Activated CD8-positive, alpha-beta T cell treated with anti-CD3 and anti-CD28 coated beads for 36 hours (primary cell): ENCODE measurements around the gene TMEM94. TPM values are rescaled to one million over a fixed set of nuclear protein-coding genes. Genes with fewer than 3 reads are reported as not detected.

ENCODE experiments used
- ATAC-seq: fragments of 200-7000 bp; cut with Tn5 transposase; one replicate; pipeline ENCODE4 v1.10.0; 2021; ENCODE audit warnings: mild to moderate bottlenecking, moderate library complexity
- CTCF ChIA-PET: fragments of 350-600 bp; sonication (Branson Sonifier 250); formaldehyde crosslinking; loops from one replicate; lab custom pipeline; 2021; ENCODE audit warnings: antibody characterized with exemption; lab: Charles Lee
- POLR2A ChIA-PET: fragments of 350-600 bp; sonication (Branson Sonifier 250); formaldehyde crosslinking; loops from one replicate; lab custom pipeline; 2021; ENCODE audit warnings: antibody characterized with exemption; lab: Charles Lee
- DNase-seq: peaks from one replicate; pipeline ENCODE4 v3.0.0-alpha.2; 2020
- H3K27ac Mint-ChIP-seq: one replicate; pipeline ENCODE4 v1.8.0; 2021; ENCODE audit warnings: mild to moderate bottlenecking, mixed read lengths
- H3K27me3 Mint-ChIP-seq: one replicate; pipeline ENCODE4 v1.8.0; 2021; ENCODE audit warnings: mixed read lengths
- H3K36me3 Mint-ChIP-seq: one replicate; pipeline ENCODE4 v1.8.0; 2021; ENCODE audit warnings: low read depth, mixed read lengths
- H3K4me1 Mint-ChIP-seq: one replicate; pipeline ENCODE4 v1.8.0; 2021; ENCODE audit warnings: low read depth, mixed read lengths
- H3K4me3 Mint-ChIP-seq: one replicate; pipeline ENCODE4 v1.8.0; 2021; ENCODE audit warnings: mild to moderate bottlenecking, moderate library complexity, mixed read lengths
- H3K9me3 Mint-ChIP-seq: one replicate; pipeline ENCODE4 v1.8.0; 2021; ENCODE audit warnings: mixed read lengths
- intact Hi-C: fragments of 100-400 bp; cut with micrococcal nuclease; formaldehyde crosslinking; loops from one replicate; pipeline ENCODE4 v1.10.0; 2022
- total RNA-seq, 2 experiments: library from RNA; stranded (reverse); gene quantifications; one replicate each; pipeline ENCODE4 v1.2.3, GENCODE V29; 2021
- TF ChIP-seq, protein P1 (sequence below): fragments of 200-600 bp; IDR thresholded peaks from one replicate; pipeline ENCODE4 v1.8.0; 2022; ENCODE audit warnings: antibody characterized with exemption, mild to moderate bottlenecking

TMEM94 gene
- total RNA-seq, 2 experiments from 2014 or later, result 55.3 to 56.4 TPM

- Mint-ChIP-seq H3K27ac (no peak overlapping the region), H3K4me3 (no peak overlapping the region), H3K4me1 (peaks cover 17% of the 10 kb centered on the region), H3K9me3 (no peaks in the 10 kb centered on the region), H3K27me3 (no peaks in the 10 kb centered on the region), H3K36me3 (peaks cover 2% of the 10 kb centered on the region)
- intact Hi-C loops, result no loop called here
- DNase-seq (no peak), ATAC-seq (no peak)
- ChIA-PET CTCF (no interaction called here), POLR2A (interaction anchor here (1.0 kb wide), 1 partner anchor 9 kb away, joined by 3 read pairs; no protein-coding TSS in a partner anchor)
- TF ChIP-seq, protein P1, sequence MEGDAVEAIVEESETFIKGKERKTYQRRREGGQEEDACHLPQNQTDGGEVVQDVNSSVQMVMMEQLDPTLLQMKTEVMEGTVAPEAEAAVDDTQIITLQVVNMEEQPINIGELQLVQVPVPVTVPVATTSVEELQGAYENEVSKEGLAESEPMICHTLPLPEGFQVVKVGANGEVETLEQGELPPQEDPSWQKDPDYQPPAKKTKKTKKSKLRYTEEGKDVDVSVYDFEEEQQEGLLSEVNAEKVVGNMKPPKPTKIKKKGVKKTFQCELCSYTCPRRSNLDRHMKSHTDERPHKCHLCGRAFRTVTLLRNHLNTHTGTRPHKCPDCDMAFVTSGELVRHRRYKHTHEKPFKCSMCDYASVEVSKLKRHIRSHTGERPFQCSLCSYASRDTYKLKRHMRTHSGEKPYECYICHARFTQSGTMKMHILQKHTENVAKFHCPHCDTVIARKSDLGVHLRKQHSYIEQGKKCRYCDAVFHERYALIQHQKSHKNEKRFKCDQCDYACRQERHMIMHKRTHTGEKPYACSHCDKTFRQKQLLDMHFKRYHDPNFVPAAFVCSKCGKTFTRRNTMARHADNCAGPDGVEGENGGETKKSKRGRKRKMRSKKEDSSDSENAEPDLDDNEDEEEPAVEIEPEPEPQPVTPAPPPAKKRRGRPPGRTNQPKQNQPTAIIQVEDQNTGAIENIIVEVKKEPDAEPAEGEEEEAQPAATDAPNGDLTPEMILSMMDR, result no peak
Measured at GRCh38 chr17:75490953-75491649, 34.7 kb downstream of the TMEM94 start.

GRCh38 chr17:75491680-75492079 is 35.2 kb downstream of the TMEM94 start:
- ChIA-PET CTCF (interaction anchor here (0.6 kb wide), 1 partner anchor 65 kb away, joined by 3 read pairs; no protein-coding TSS in a partner anchor), POLR2A (interaction anchor here (1.0 kb wide), 1 partner anchor 9 kb away, joined by 3 read pairs; no protein-coding TSS in a partner anchor)
- ATAC-seq (no peak), DNase-seq (no peak)
- Mint-ChIP-seq H3K27me3 (no peaks in the 10 kb centered on the region), H3K4me1 (peaks cover 12% of the 10 kb centered on the region), H3K4me3 (no peak overlapping the region), H3K36me3 (peaks cover 2% of the 10 kb centered on the region), H3K9me3 (no peaks in the 10 kb centered on the region), H3K27ac (no peak overlapping the region)
- TF ChIP-seq, protein P1, result no peak
- intact Hi-C loops, result no loop called here

- TF ChIP-seq, protein P1, result no peak
- Mint-ChIP-seq H3K27ac (no peak overlapping the region), H3K9me3 (no peaks in the 10 kb centered on the region), H3K4me1 (peaks cover 5% of the 10 kb centered on the region), H3K36me3 (no peaks in the 10 kb centered on the region), H3K4me3 (no peak overlapping the region), H3K27me3 (no peaks in the 10 kb centered on the region)
- ATAC-seq (no peak), DNase-seq (no peak)
- ChIA-PET POLR2A (no interaction called here), CTCF (no interaction called here)
- intact Hi-C loops, result no loop called here
Measured at GRCh38 chr17:75492555-75493168, 36.2 kb downstream of the TMEM94 start.

GRCh38 chr17:75493476-75494129 is 37.2 kb downstream of the TMEM94 start:
- ChIA-PET CTCF (no interaction called here), POLR2A (no interaction called here)
- Mint-ChIP-seq H3K27me3 (no peaks in the 10 kb centered on the region), H3K36me3 (peaks cover 1% of the 10 kb centered on the region), H3K4me1 (peaks cover 5% of the 10 kb centered on the region), H3K9me3 (no peaks in the 10 kb centered on the region), H3K4me3 (no peak overlapping the region), H3K27ac (no peak overlapping the region)
- ATAC-seq (no peak), DNase-seq (no peak)
- TF ChIP-seq, protein P1, result no peak
- intact Hi-C loops, result no loop called here
